Central memory CD8-positive, alpha-beta T cell (primary cell): ENCODE data around the gene HSFX2.
"Not testable (repeated sequence)": the region's sequence is repeated elsewhere in the genome, so short reads cannot be mapped to it uniquely, and the experiment has no call there.

Source experiments
- ATAC-seq: fragments of 150-1000 bp; cut with Tn5 transposase; replicated peaks from 2 replicates; pipeline ENCODE4 v1.10.0; 2022; ENCODE audit warnings: mild to moderate bottlenecking, moderate FRiP score, moderate number of reproducible peaks; ENCODE audit not compliant: poor library complexity, severe bottlenecking; ENCODE audit errors: extremely low read depth
- DNase-seq, 2 donors: peaks; one replicate each; pipeline ENCODE4 v3.0.0; 2021; ENCODE audit warnings: low spot score in 2 of 2
- H3K27ac Mint-ChIP-seq: one replicate; pipeline ENCODE4 v1.8.0; 2022; ENCODE audit warnings: low read depth, mild to moderate bottlenecking, moderate library complexity, mixed read lengths
- H3K27me3 Mint-ChIP-seq: one replicate; pipeline ENCODE4 v1.8.0; 2022; ENCODE audit warnings: mixed read lengths
- H3K36me3 Mint-ChIP-seq: one replicate; pipeline ENCODE4 v1.8.0; 2022; ENCODE audit warnings: mild to moderate bottlenecking, moderate library complexity, mixed read lengths; ENCODE audit not compliant: insufficient read depth
- H3K4me1 Mint-ChIP-seq: one replicate; pipeline ENCODE4 v1.8.0; 2022; ENCODE audit warnings: mixed read lengths
- H3K4me3 Mint-ChIP-seq: one replicate; pipeline ENCODE4 v1.8.0; 2022; ENCODE audit warnings: mild to moderate bottlenecking, moderate library complexity, mixed read lengths
- H3K9me3 Mint-ChIP-seq: one replicate; pipeline ENCODE4 v1.8.0; 2022; ENCODE audit warnings: mixed read lengths

Gene HSFX2

GRCh38 chrX:149572743-149573142 is 22.4 kb downstream of the HSFX2 start:
- Mint-ChIP-seq H3K4me1 (no peaks in the 10 kb centered on the region), H3K36me3 (no peaks in the 10 kb centered on the region), H3K4me3 (no peak overlapping the region), H3K27me3 (peaks cover 6% of the 10 kb centered on the region), H3K9me3 (no peaks in the 10 kb centered on the region), H3K27ac (no peak overlapping the region)
- DNase-seq (no peak), ATAC-seq (no peak)

- H3K4me3 Mint-ChIP-seq = no peak overlapping the region
- H3K4me1 Mint-ChIP-seq = no peaks in the 10 kb centered on the region
- H3K9me3 Mint-ChIP-seq = no peaks in the 10 kb centered on the region
- no peak for DNase-seq
- no peaks in the 10 kb centered on the region for H3K36me3 Mint-ChIP-seq
- H3K27ac Mint-ChIP-seq = no peak overlapping the region
- H3K27me3 Mint-ChIP-seq = peaks cover 6% of the 10 kb centered on the region
- no peak for ATAC-seq
Measured at GRCh38 chrX:149571770-149572169, 23.3 kb downstream of the HSFX2 start.

- DNase-seq (no peak), ATAC-seq (no peak)
- no peaks in the 10 kb centered on the region for H3K9me3 Mint-ChIP-seq
- H3K4me1 Mint-ChIP-seq = no peaks in the 10 kb centered on the region
- H3K27me3 Mint-ChIP-seq = peaks cover 6% of the 10 kb centered on the region
- no peak overlapping the region for H3K27ac Mint-ChIP-seq
- H3K36me3 Mint-ChIP-seq = no peaks in the 10 kb centered on the region
- H3K4me3 Mint-ChIP-seq = no peak overlapping the region
Measured at GRCh38 chrX:149570668-149571067, 24.4 kb downstream of the HSFX2 start.

GRCh38 chrX:149569770-149570169 is 25.3 kb downstream of the HSFX2 start:
- H3K27ac Mint-ChIP-seq = no peak overlapping the region
- H3K4me3 Mint-ChIP-seq = no peak overlapping the region
- no peaks in the 10 kb centered on the region for H3K9me3 Mint-ChIP-seq
- no peak for ATAC-seq
- H3K4me1 Mint-ChIP-seq = no peaks in the 10 kb centered on the region
- H3K36me3 Mint-ChIP-seq = no peaks in the 10 kb centered on the region
- DNase-seq = no peak
- H3K27me3 Mint-ChIP-seq = peaks cover 6% of the 10 kb centered on the region

- no peak for ATAC-seq
- Mint-ChIP-seq H3K36me3 (no peaks in the 10 kb centered on the region), H3K9me3 (no peaks in the 10 kb centered on the region), H3K4me3 (no peak overlapping the region), H3K27me3 (peaks cover 6% of the 10 kb centered on the region), H3K4me1 (no peaks in the 10 kb centered on the region), H3K27ac (no peak overlapping the region)
- no peak for DNase-seq
Measured at GRCh38 chrX:149568701-149569296, 26.3 kb downstream of the HSFX2 start.

GRCh38 chrX:149567621-149568417 is 27.3 kb downstream of the HSFX2 start:
- peaks cover 6% of the 10 kb centered on the region for H3K27me3 Mint-ChIP-seq
- no peak for DNase-seq
- no peaks in the 10 kb centered on the region for H3K4me1 Mint-ChIP-seq
- H3K27ac Mint-ChIP-seq = no peak overlapping the region
- ATAC-seq = no peak
- H3K36me3 Mint-ChIP-seq = no peaks in the 10 kb centered on the region
- H3K9me3 Mint-ChIP-seq = no peaks in the 10 kb centered on the region
- H3K4me3 Mint-ChIP-seq = no peak overlapping the region

GRCh38 chrX:149563359-149563758 is 31.8 kb downstream of the HSFX2 start:
- Mint-ChIP-seq H3K4me1 (no peaks in the 10 kb centered on the region), H3K4me3 (no peak overlapping the region), H3K36me3 (no peaks in the 10 kb centered on the region), H3K9me3 (no peaks in the 10 kb centered on the region), H3K27me3 (no peaks in the 10 kb centered on the region), H3K27ac (no peak overlapping the region)
- ATAC-seq (no peak), DNase-seq (no peak)

GRCh38 chrX:149555251-149555650 is 39.9 kb downstream of the HSFX2 start:
- not testable (repeated sequence) for H3K27ac Mint-ChIP-seq, H3K36me3 Mint-ChIP-seq, H3K4me1 Mint-ChIP-seq, H3K4me3 Mint-ChIP-seq, ATAC-seq, H3K27me3 Mint-ChIP-seq, DNase-seq, H3K9me3 Mint-ChIP-seq

- H3K9me3 Mint-ChIP-seq, ATAC-seq, DNase-seq, H3K36me3 Mint-ChIP-seq, H3K4me1 Mint-ChIP-seq, H3K27me3 Mint-ChIP-seq, H3K27ac Mint-ChIP-seq, H3K4me3 Mint-ChIP-seq: not testable (repeated sequence)
Measured at GRCh38 chrX:149551939-149552248, 43.2 kb downstream of the HSFX2 start.

GRCh38 chrX:149551245-149551938 is 43.7 kb downstream of the HSFX2 start:
- H3K36me3 Mint-ChIP-seq, ATAC-seq, DNase-seq, H3K4me1 Mint-ChIP-seq, H3K27me3 Mint-ChIP-seq, H3K4me3 Mint-ChIP-seq, H3K9me3 Mint-ChIP-seq, H3K27ac Mint-ChIP-seq: not testable (repeated sequence)

GRCh38 chrX:149550454-149550853 is 44.7 kb downstream of the HSFX2 start:
- peak; percentile 66 for ATAC-seq
- H3K4me3 Mint-ChIP-seq, H3K4me1 Mint-ChIP-seq, H3K36me3 Mint-ChIP-seq, H3K9me3 Mint-ChIP-seq, DNase-seq, H3K27me3 Mint-ChIP-seq: not testable (repeated sequence)
- H3K27ac Mint-ChIP-seq = peak overlapping the region; percentile 62

- H3K36me3 Mint-ChIP-seq, H3K27me3 Mint-ChIP-seq, H3K4me3 Mint-ChIP-seq, DNase-seq, H3K9me3 Mint-ChIP-seq, H3K4me1 Mint-ChIP-seq, ATAC-seq: not testable (repeated sequence)
- H3K27ac Mint-ChIP-seq = peak within 1 kb of the TSS; percentile 62
Measured at GRCh38 chrX:149549701-149550100, 45.4 kb downstream of the HSFX2 start, which contains the start of gene HSFX3. Gene HSFX3 (minus strand): TSS chrX:149549924. CDS start chrX:149549852, 72 bp downstream.

- ATAC-seq, H3K36me3 Mint-ChIP-seq, DNase-seq, H3K4me3 Mint-ChIP-seq, H3K9me3 Mint-ChIP-seq, H3K27ac Mint-ChIP-seq, H3K4me1 Mint-ChIP-seq, H3K27me3 Mint-ChIP-seq: not testable (repeated sequence)
Measured at GRCh38 chrX:149547782-149548181, 47.3 kb downstream of the HSFX2 start.
